Measurements from ENCODE around the gene LHX6. TPM values are rescaled to one million over a fixed set of nuclear protein-coding genes. Genes with fewer than 3 reads are reported as not detected.

Gene LHX6
- total and polyA plus RNA-seq, 9 of the 15 experiments (the other 6 are each of a cell fraction or from before 2014, with no cell fraction given): 2.8 to 16.3 (median 7.9) TPM

DNA sequence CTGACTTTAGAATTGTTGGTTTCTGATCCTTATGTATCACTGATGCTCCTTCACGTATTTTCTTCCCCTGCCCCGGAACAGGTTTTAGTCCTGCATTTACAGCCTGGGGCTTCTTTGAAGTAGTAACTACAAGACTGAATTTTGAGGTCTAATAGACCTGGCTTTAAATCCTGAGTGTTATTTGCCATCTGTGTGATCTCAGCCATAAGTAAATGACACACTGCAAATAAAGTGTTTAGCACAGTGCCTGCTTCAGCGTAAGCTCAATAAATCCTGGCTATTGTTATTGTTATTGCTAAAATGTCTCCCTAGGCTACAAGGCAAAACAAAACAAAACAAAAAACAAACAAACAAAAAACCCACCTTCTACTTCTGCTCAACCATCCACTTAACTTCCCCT is 15.6 kb upstream of the LHX6 start:
- BruUV-seq (replicated peaks): no TSS peak
- WGBS (ENCODE audit: insufficient coverage, low coverage, missing lambda C conversion rate): 89% methylated on average over 3 of the region's 3 CpGs
- H3K4me2 ChIP-seq (ENCODE audit: insufficient read depth, low read length): no peak overlapping the region
- no peak overlapping the region for H2AFZ ChIP-seq (ENCODE audit: low read depth, low read length)
- no peak overlapping the region for H3K9ac ChIP-seq (ENCODE audit: insufficient read depth in 1 of 2, low read depth in 2 of 2, low read length in 2 of 2)
- DNase-seq (ENCODE audit: extremely low read depth in 1 of 4, low spot score in 3 of 4) (no peak), FAIRE-seq (no peak), ATAC-seq (no peak)
- H3K4me1 ChIP-seq (replicated peaks in 1 of 2; ENCODE audit: control insufficient read depth in 2 of 2, insufficient read depth in 2 of 2, low read length in 2 of 2): no peaks in the 10 kb centered on the region
- in situ Hi-C loops (cut with MboI): no loop called here
- H3K9me3 ChIP-seq (replicated peaks; ENCODE audit: control insufficient read depth, insufficient read depth, low read depth, low read length): no peaks in the 10 kb centered on the region
- intact Hi-C loops (cut with micrococcal nuclease): no loop called here
- ChIA-PET POLR2A (interaction anchor here (3.5 kb wide), 1 partner anchor 11 kb away, joined by 17 read pairs; no protein-coding TSS in a partner anchor), CTCF (ENCODE audit: low intra/inter-chr PET ratio) (no interaction called here)
- H3K9me1 ChIP-seq (ENCODE audit: control insufficient read depth, insufficient read depth, low read length): no peaks in the 10 kb centered on the region
- no peaks in the 10 kb centered on the region for H4K20me1 ChIP-seq (replicated peaks; ENCODE audit: control insufficient read depth, insufficient read depth, low read length)
- H3K36me3 ChIP-seq (ENCODE audit: control insufficient read depth, insufficient read depth, low read length): peaks cover 92% of the 10 kb centered on the region
- no peaks in the 10 kb centered on the region for H3K27me3 ChIP-seq (ENCODE audit: control insufficient read depth in 2 of 2, insufficient read depth in 2 of 2, low read length in 2 of 2)
- no peak overlapping the region for H3K27ac ChIP-seq (ENCODE audit: extremely low read depth, low read depth, low read length)
- H3K4me3 ChIP-seq: no peak overlapping the region
- H3K79me2 ChIP-seq (ENCODE audit: control insufficient read depth, insufficient read depth, low read length): no peaks in the 10 kb centered on the region
- TF ChIP-seq KLF1 (tag; IDR thresholded peaks at IDR 0.05): no peak
- TF ChIP-seq CSDE1 (IDR thresholded peaks at IDR 0.05): no peak
- no peak for TF ChIP-seq HDAC3 (IDR thresholded peaks at IDR 0.05; ENCODE audit: borderline replicate concordance, partially characterized antibody)
- no peak for TF ChIP-seq NFRKB (IDR thresholded peaks at IDR 0.05; ENCODE audit: low read depth)
- TF ChIP-seq, protein P1, sequence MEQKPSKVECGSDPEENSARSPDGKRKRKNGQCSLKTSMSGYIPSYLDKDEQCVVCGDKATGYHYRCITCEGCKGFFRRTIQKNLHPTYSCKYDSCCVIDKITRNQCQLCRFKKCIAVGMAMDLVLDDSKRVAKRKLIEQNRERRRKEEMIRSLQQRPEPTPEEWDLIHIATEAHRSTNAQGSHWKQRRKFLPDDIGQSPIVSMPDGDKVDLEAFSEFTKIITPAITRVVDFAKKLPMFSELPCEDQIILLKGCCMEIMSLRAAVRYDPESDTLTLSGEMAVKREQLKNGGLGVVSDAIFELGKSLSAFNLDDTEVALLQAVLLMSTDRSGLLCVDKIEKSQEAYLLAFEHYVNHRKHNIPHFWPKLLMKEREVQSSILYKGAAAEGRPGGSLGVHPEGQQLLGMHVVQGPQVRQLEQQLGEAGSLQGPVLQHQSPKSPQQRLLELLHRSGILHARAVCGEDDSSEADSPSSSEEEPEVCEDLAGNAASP (IDR thresholded peaks at IDR 0.05): no peak
- no peak for TF ChIP-seq RBM17 (IDR thresholded peaks at IDR 0.05; ENCODE audit: borderline replicate concordance, low read depth, low read length)
- TF ChIP-seq EZH2 (IDR thresholded peaks at IDR 0.05; ENCODE audit: borderline replicate concordance, low read depth, low read length): no peak
- no peak for TF ChIP-seq NR4A1 (CRISPR knock-in tag; IDR thresholded peaks at IDR 0.05)
- no peak for TF ChIP-seq NR4A1 (tag; IDR thresholded peaks at IDR 0.05)
- TF ChIP-seq, protein P2, sequence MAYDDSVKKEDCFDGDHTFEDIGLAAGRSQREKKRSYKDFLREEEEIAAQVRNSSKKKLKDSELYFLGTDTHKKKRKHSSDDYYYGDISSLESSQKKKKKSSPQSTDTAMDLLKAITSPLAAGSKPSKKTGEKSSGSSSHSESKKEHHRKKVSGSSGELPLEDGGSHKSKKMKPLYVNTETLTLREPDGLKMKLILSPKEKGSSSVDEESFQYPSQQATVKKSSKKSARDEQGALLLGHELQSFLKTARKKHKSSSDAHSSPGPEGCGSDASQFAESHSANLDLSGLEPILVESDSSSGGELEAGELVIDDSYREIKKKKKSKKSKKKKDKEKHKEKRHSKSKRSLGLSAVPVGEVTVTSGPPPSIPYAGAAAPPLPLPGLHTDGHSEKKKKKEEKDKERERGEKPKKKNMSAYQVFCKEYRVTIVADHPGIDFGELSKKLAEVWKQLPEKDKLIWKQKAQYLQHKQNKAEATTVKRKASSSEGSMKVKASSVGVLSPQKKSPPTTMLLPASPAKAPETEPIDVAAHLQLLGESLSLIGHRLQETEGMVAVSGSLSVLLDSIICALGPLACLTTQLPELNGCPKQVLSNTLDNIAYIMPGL (CRISPR knock-in tag; IDR thresholded peaks at IDR 0.05): no peak
- TF ChIP-seq MYNN (IDR thresholded peaks at IDR 0.05): no peak
- TF ChIP-seq MYNN (CRISPR knock-in tag; IDR thresholded peaks at IDR 0.05): no peak
- TF ChIP-seq YBX1 (IDR thresholded peaks at IDR 0.05): no peak
- TF ChIP-seq CTCF (IDR thresholded peaks at IDR 0.05 in 2 of 3, conservative IDR thresholded peaks at IDR 0.05 in 1 of 3; ENCODE audit: insufficient read depth in 2 of 3, low read depth in 1 of 3, low read length in 3 of 3): no peak
- TF ChIP-seq ESRRB (CRISPR knock-in tag; IDR thresholded peaks at IDR 0.05; ENCODE audit: borderline replicate concordance): no peak
- TF ChIP-seq THAP7 (CRISPR knock-in tag; IDR thresholded peaks at IDR 0.05): no peak
- no peak for TF ChIP-seq NELFE (IDR thresholded peaks at IDR 0.05; ENCODE audit: insufficient read depth, insufficient read length)
- no peak for TF ChIP-seq ZNF717 (CRISPR knock-in tag; IDR thresholded peaks at IDR 0.05)

All from K562 (cell line).